GM18858 (cell line): ENCODE data around the gene ATP6V0E1.

Source experiments
- ATAC-seq: cut with Tn5 transposase; IDR thresholded peaks from one replicate; pipeline ENCODE4 v1.9.1; 2021; ENCODE audit not compliant: unreplicated experiment

The ATP6V0E1 gene

GRCh38 chr5:172956228-172956627 is 27.3 kb upstream of the ATP6V0E1 start:
- ATAC-seq, result no peak

- no peak for ATAC-seq
These were observed 26.6 kb upstream of the ATP6V0E1 start for GRCh38 chr5:172956936-172957335.

GRCh38 chr5:172957458-172957857 is 26.1 kb upstream of the ATP6V0E1 start:
- no peak for ATAC-seq

GRCh38 chr5:172958331-172959046 is 25.1 kb upstream of the ATP6V0E1 start:
- ATAC-seq, result no peak

- ATAC-seq, result no peak
These were observed 23.5 kb upstream of the ATP6V0E1 start for GRCh38 chr5:172959824-172960799.

- ATAC-seq, result no peak
These were observed 13.7 kb upstream of the ATP6V0E1 start for GRCh38 chr5:172969921-172970320.

GRCh38 chr5:172971482-172971881 is 12.1 kb upstream of the ATP6V0E1 start:
- no peak for ATAC-seq

GRCh38 chr5:172972552-172972951 is 11.0 kb upstream of the ATP6V0E1 start:
- no peak for ATAC-seq

- no peak for ATAC-seq
These were observed 10.2 kb upstream of the ATP6V0E1 start for GRCh38 chr5:172973127-172973916.

- ATAC-seq, result no peak
These were observed 9.6 kb upstream of the ATP6V0E1 start for GRCh38 chr5:172973931-172974330.

GRCh38 chr5:172975289-172975688 is 8.3 kb upstream of the ATP6V0E1 start:
- ATAC-seq, result no peak

- no peak for ATAC-seq
These were observed 3.8 kb upstream of the ATP6V0E1 start for GRCh38 chr5:172979778-172980177.

GRCh38 chr5:172981931-172982330 is 1.6 kb upstream of the ATP6V0E1 start:
- no peak for ATAC-seq

GRCh38 chr5:172984244-172984953 is 828 bp downstream of the ATP6V0E1 start:
- ATAC-seq, result peak; percentile 57

GRCh38 chr5:172985596-172985995 is 2.0 kb downstream of the ATP6V0E1 start:
- no peak for ATAC-seq

GRCh38 chr5:172988276-172988675 is 4.7 kb downstream of the ATP6V0E1 start:
- no peak for ATAC-seq

GRCh38 chr5:172990776-172991175 is 7.2 kb downstream of the ATP6V0E1 start:
- ATAC-seq, result no peak

- ATAC-seq, result no peak
These were observed 10.8 kb downstream of the ATP6V0E1 start for GRCh38 chr5:172994405-172994804.

- ATAC-seq, result no peak
These were observed 15.9 kb downstream of the ATP6V0E1 start for GRCh38 chr5:172999372-172999973.

- no peak for ATAC-seq
These were observed 16.4 kb downstream of the ATP6V0E1 start for GRCh38 chr5:172999974-173000373.
